ENCODE results near the gene GGTA1. TPM values are rescaled to one million over a fixed set of nuclear protein-coding genes. Genes with fewer than 3 reads are reported as not detected.

Gene GGTA1
- total and polyA plus RNA-seq, 4 experiments from 2014 or later = not detected

- Mint-ChIP-seq H3K27ac (no peak overlapping the region), H3K4me1 (no peaks in the 10 kb centered on the region), H3K4me3 (no peak overlapping the region), H3K9me3 (no peaks in the 10 kb centered on the region), H3K27me3 (peaks cover 18 to 32% of the 10 kb centered on the region in 2 donors), H3K36me3 (no peaks in the 10 kb centered on the region)
- Histone ChIP-seq H3K4me3 (ENCODE audit: low read length in 2 of 2) (no peak overlapping the region), H3K27me3 (ENCODE audit: insufficient read depth, low read length) (peaks cover 2% of the 10 kb centered on the region), H3K4me1 (ENCODE audit: insufficient read depth, low read length) (no peaks in the 10 kb centered on the region), H3K9me3 (ENCODE audit: control insufficient read depth in 1 of 2, low read length in 2 of 2) (no peaks in the 10 kb centered on the region), H3K36me3 (ENCODE audit: insufficient read depth, low read length) (no peaks in the 10 kb centered on the region), H3K27ac (ENCODE audit: low read depth, low read length) (no peak overlapping the region)
- no peak for DNase-seq
- intact Hi-C loops (cut with micrococcal nuclease) = no loop called here
- POLR2A ChIA-PET (ENCODE audit: partially characterized antibody) = no interaction called here
- CTCF ChIA-PET (ENCODE audit: partially characterized antibody) = no interaction called here
Measured at GRCh38 chr9:121474231-121474947, 25.3 kb downstream of the GGTA1 start.

GRCh38 chr9:121473229-121473628 is 26.4 kb downstream of the GGTA1 start:
- H3K4me3 ChIP-seq (ENCODE audit: low read length in 2 of 2) = no peak overlapping the region
- no peak for DNase-seq

GRCh38 chr9:121472446-121472845 is 27.2 kb downstream of the GGTA1 start:
- Histone ChIP-seq H3K4me1 (ENCODE audit: insufficient read depth, low read length) (no peaks in the 10 kb centered on the region), H3K4me3 (ENCODE audit: low read length in 2 of 2) (no peak overlapping the region), H3K27ac (ENCODE audit: low read depth, low read length) (no peak overlapping the region), H3K9me3 (ENCODE audit: control insufficient read depth in 1 of 2, low read length in 2 of 2) (no peaks in the 10 kb centered on the region), H3K27me3 (ENCODE audit: insufficient read depth, low read length) (peaks cover 4% of the 10 kb centered on the region), H3K36me3 (ENCODE audit: insufficient read depth, low read length) (no peaks in the 10 kb centered on the region)
- ChIA-PET CTCF (ENCODE audit: partially characterized antibody) (no interaction called here), POLR2A (ENCODE audit: partially characterized antibody) (no interaction called here)
- no peak for DNase-seq
- Mint-ChIP-seq H3K4me3 (no peak overlapping the region), H3K9me3 (no peaks in the 10 kb centered on the region), H3K27me3 (peaks cover 21 to 36% of the 10 kb centered on the region in 2 donors), H3K4me1 (no peaks in the 10 kb centered on the region), H3K36me3 (no peaks in the 10 kb centered on the region), H3K27ac (no peak overlapping the region)
- intact Hi-C loops (cut with micrococcal nuclease) = no loop called here

More at GRCh38 chr9:121473229-121473628, 26.4 kb downstream of the GGTA1 start:
- intact Hi-C loops (cut with micrococcal nuclease) = no loop called here
- H3K36me3 Mint-ChIP-seq = no peaks in the 10 kb centered on the region
- peaks cover 4% of the 10 kb centered on the region for H3K27me3 ChIP-seq (ENCODE audit: insufficient read depth, low read length)
- H3K27me3 Mint-ChIP-seq = peaks cover 21 to 36% of the 10 kb centered on the region in 2 donors
- POLR2A ChIA-PET (ENCODE audit: partially characterized antibody) = no interaction called here
- H3K4me1 Mint-ChIP-seq = no peaks in the 10 kb centered on the region
- H3K27ac ChIP-seq (ENCODE audit: low read depth, low read length) = no peak overlapping the region
- no peaks in the 10 kb centered on the region for H3K4me1 ChIP-seq (ENCODE audit: insufficient read depth, low read length)
- no peak overlapping the region for H3K4me3 Mint-ChIP-seq
- no peaks in the 10 kb centered on the region for H3K9me3 Mint-ChIP-seq
- H3K27ac Mint-ChIP-seq = no peak overlapping the region
- CTCF ChIA-PET (ENCODE audit: partially characterized antibody) = no interaction called here
- no peaks in the 10 kb centered on the region for H3K9me3 ChIP-seq (ENCODE audit: control insufficient read depth in 1 of 2, low read length in 2 of 2)
- no peaks in the 10 kb centered on the region for H3K36me3 ChIP-seq (ENCODE audit: insufficient read depth, low read length)

GRCh38 chr9:121466142-121466541 is 33.5 kb downstream of the GGTA1 start:
- Mint-ChIP-seq H3K4me1 (no peaks in the 10 kb centered on the region), H3K27me3 (peaks cover 17 to 34% of the 10 kb centered on the region in 2 donors), H3K9me3 (no peaks in the 10 kb centered on the region), H3K36me3 (no peaks in the 10 kb centered on the region), H3K27ac (no peak overlapping the region), H3K4me3 (no peak overlapping the region)
- H3K27me3 ChIP-seq (ENCODE audit: insufficient read depth, low read length) = peaks cover 4% of the 10 kb centered on the region
- H3K36me3 ChIP-seq (ENCODE audit: insufficient read depth, low read length) = no peaks in the 10 kb centered on the region
- no peak overlapping the region for H3K27ac ChIP-seq (ENCODE audit: low read depth, low read length)
- H3K4me1 ChIP-seq (ENCODE audit: insufficient read depth, low read length) = no peaks in the 10 kb centered on the region
- DNase-seq = no peak
- H3K9me3 ChIP-seq (ENCODE audit: control insufficient read depth in 1 of 2, low read length in 2 of 2) = no peaks in the 10 kb centered on the region
- ChIA-PET CTCF (ENCODE audit: partially characterized antibody) (no interaction called here), POLR2A (ENCODE audit: partially characterized antibody) (no interaction called here)
- intact Hi-C loops (cut with micrococcal nuclease) = no loop called here
- no peak overlapping the region for H3K4me3 ChIP-seq (ENCODE audit: low read length in 2 of 2)

GRCh38 chr9:121464968-121465367 is 34.7 kb downstream of the GGTA1 start:
- Mint-ChIP-seq H3K27ac (no peak overlapping the region), H3K4me1 (no peaks in the 10 kb centered on the region), H3K36me3 (no peaks in the 10 kb centered on the region), H3K9me3 (no peaks in the 10 kb centered on the region), H3K4me3 (no peak overlapping the region), H3K27me3 (peaks cover 14 to 35% of the 10 kb centered on the region in 2 donors)
- no peaks in the 10 kb centered on the region for H3K4me1 ChIP-seq (ENCODE audit: insufficient read depth, low read length)
- intact Hi-C loops (cut with micrococcal nuclease) = no loop called here
- ChIA-PET POLR2A (ENCODE audit: partially characterized antibody) (no interaction called here), CTCF (ENCODE audit: partially characterized antibody) (interaction anchor here (0.7 kb wide), 1 partner anchor 9 kb away, joined by 3 read pairs; no protein-coding TSS in a partner anchor)
- DNase-seq = no peak
- no peak overlapping the region for H3K27ac ChIP-seq (ENCODE audit: low read depth, low read length)
- no peaks in the 10 kb centered on the region for H3K9me3 ChIP-seq (ENCODE audit: control insufficient read depth in 1 of 2, low read length in 2 of 2)
- H3K4me3 ChIP-seq (ENCODE audit: low read length in 2 of 2) = no peak overlapping the region
- peaks cover 4% of the 10 kb centered on the region for H3K27me3 ChIP-seq (ENCODE audit: insufficient read depth, low read length)
- H3K36me3 ChIP-seq (ENCODE audit: insufficient read depth, low read length) = no peaks in the 10 kb centered on the region

- ChIA-PET CTCF (ENCODE audit: partially characterized antibody) (interaction anchor here (1.0 to 1.3 kb wide), 2 partner anchors 9 to 12 kb away, joined by 4 read pairs; no protein-coding TSS in a partner anchor), POLR2A (ENCODE audit: partially characterized antibody) (no interaction called here)
- H3K27ac ChIP-seq (ENCODE audit: low read depth, low read length) = no peak overlapping the region
- no peaks in the 10 kb centered on the region for H3K27me3 ChIP-seq (ENCODE audit: insufficient read depth, low read length)
- Mint-ChIP-seq H3K4me1 (peaks cover 0 to 3% (median under 1%) of the 10 kb centered on the region in 4 donors), H3K27me3 (peaks cover 24 to 36% of the 10 kb centered on the region in 2 donors), H3K9me3 (no peaks in the 10 kb centered on the region), H3K27ac (no peak overlapping the region), H3K4me3 (no peak overlapping the region), H3K36me3 (no peaks in the 10 kb centered on the region)
- no peaks in the 10 kb centered on the region for H3K36me3 ChIP-seq (ENCODE audit: insufficient read depth, low read length)
- no peak overlapping the region for H3K4me3 ChIP-seq (ENCODE audit: low read length in 2 of 2)
- H3K9me3 ChIP-seq (ENCODE audit: control insufficient read depth in 1 of 2, low read length in 2 of 2) = no peaks in the 10 kb centered on the region
- intact Hi-C loops (cut with micrococcal nuclease) = no loop called here
- no peak for DNase-seq
- H3K4me1 ChIP-seq (ENCODE audit: insufficient read depth, low read length) = no peaks in the 10 kb centered on the region
Measured at GRCh38 chr9:121463026-121463807, 36.4 kb downstream of the GGTA1 start.

GRCh38 chr9:121459513-121459912 is 40.1 kb downstream of the GGTA1 start:
- Mint-ChIP-seq H3K9me3 (peaks cover 0 to 2% (median 0%) of the 10 kb centered on the region in 8 donors), H3K27me3 (peaks cover 32 to 33% of the 10 kb centered on the region in 2 donors), H3K4me3 (peak overlapping the region in 1 of 8 donors; percentile 4), H3K4me1 (peaks cover 0 to 3% (median under 1%) of the 10 kb centered on the region in 4 donors), H3K27ac (no peak overlapping the region), H3K36me3 (no peaks in the 10 kb centered on the region)
- POLR2A ChIA-PET (ENCODE audit: partially characterized antibody) = no interaction called here
- intact Hi-C loops (cut with micrococcal nuclease) = no loop called here
- no peaks in the 10 kb centered on the region for H3K4me1 ChIP-seq (ENCODE audit: insufficient read depth, low read length)
- no peak for DNase-seq
- no peak overlapping the region for H3K4me3 ChIP-seq (ENCODE audit: low read length in 2 of 2)
- H3K27me3 ChIP-seq (ENCODE audit: insufficient read depth, low read length) = no peaks in the 10 kb centered on the region
- H3K27ac ChIP-seq (ENCODE audit: low read depth, low read length) = no peak overlapping the region
- no peaks in the 10 kb centered on the region for H3K9me3 ChIP-seq (ENCODE audit: control insufficient read depth in 1 of 2, low read length in 2 of 2)
- H3K36me3 ChIP-seq (ENCODE audit: insufficient read depth, low read length) = no peaks in the 10 kb centered on the region
- CTCF ChIA-PET (ENCODE audit: partially characterized antibody) = no interaction called here

Data from CD4-positive, alpha-beta memory T cell (primary cell).